PC-9 (cell line): ENCODE measurements around the gene LAMA3.

Experiments used
- CTCF ChIP-seq: fragments of 200-600 bp; sonication (generic); conservative IDR thresholded peaks from 2 replicates; pipeline ENCODE4 v1.6.1; 2017; ENCODE audit warnings: mixed run types, antibody characterized with exemption, mild to moderate bottlenecking, moderate library complexity
- EZH2 ChIP-seq: fragments of 200-600 bp; sonication (generic); IDR thresholded peaks from 2 replicates; pipeline ENCODE4 v1.8.0; 2017; ENCODE audit warnings: antibody characterized with exemption, low read depth

DNA sequence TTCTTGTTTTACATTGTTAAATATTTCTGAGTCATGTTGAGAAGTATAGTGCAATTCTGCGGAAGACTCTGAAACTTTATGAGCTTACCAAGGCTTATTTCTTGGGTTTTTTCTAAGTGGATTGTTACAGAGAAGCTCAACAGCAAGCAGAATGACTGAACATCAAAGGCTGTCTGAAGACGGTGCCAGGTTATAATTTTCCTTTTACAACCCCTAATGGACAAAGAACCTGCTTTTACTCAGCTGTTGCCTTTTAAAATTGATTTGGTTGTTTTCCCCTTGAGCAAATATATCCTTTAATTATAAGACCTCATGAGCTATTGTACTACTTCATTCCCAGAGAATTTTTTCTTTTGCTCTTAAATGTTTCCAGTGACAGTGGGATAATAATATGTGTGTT, 41.6 kb downstream of the LAMA3 start:
- TF ChIP-seq CTCF (no peak), EZH2 (no peak)
